Erythroblast (primary cell): ENCODE results near the gene EGFL7.

Source experiments
- GATA1 ChIP-seq: IDR thresholded peaks from 2 replicates; pipeline ENCODE4 v1.6.1; 2011; ENCODE audit warnings: low read depth, mild to moderate bottlenecking, control low read depth, low read length, moderate library complexity
- POLR2A ChIP-seq: IDR thresholded peaks from 2 replicates; pipeline ENCODE4 v1.6.1; 2011; ENCODE audit warnings: mild to moderate bottlenecking, low read length

DNA sequence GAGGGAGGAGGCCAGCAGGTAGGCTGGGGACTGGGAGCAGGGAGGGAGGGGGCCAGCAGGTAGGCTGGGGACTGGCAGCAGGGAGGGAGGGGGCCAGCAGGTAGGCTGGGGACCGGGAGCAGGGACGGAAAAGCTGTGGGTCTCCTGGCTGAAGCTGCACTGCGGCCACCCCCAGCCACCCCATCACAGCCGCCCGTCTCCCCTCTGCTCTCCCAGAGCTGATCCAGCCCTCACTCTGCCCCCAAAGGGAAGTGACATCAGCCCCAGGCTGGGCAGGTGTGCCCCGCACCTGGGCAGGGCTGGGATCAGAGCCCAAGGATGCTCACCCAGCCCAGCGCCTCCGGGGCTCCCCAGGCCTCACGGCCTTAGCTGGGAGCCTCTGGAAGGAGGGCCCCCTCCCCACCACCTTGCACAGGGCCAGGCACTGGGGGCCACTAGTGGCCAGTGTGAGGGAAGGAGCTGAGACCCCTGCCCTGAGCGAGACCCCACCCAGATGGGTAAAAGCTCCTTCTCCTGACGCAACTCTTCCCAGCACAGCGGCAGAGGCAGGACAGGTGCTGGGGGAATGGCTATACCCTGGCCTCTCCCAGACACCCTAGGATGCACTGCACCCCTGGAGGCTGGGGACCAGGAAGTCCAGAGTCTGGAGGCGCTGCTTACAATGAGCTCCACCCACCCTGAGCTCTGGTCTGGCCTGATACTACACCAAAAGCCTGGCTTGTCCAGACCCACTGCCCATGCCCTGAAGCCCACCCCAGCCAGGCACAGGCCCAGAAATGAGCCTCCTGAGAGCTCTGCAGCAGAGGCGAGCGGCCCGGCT is 13.0 kb downstream of the EGFL7 start:
- TF ChIP-seq POLR2A, result peak; percentile 14
- no peak for TF ChIP-seq GATA1
